Hematopoietic multipotent progenitor cell treated with erythropoietin and hydrocortisone succinate and interleukin-3 and kit ligand, for 8 days (in vitro differentiated cells): ENCODE results near the gene MEI4.
"Not testable (repeated sequence)": the region's sequence is repeated elsewhere in the genome, so short reads cannot be mapped to it uniquely, and the experiment has no call there.

Source experiments
- DNase-seq: peaks from one replicate; pipeline ENCODE4 v3.0.0-alpha.2; 2015

The MEI4 gene, protein sequence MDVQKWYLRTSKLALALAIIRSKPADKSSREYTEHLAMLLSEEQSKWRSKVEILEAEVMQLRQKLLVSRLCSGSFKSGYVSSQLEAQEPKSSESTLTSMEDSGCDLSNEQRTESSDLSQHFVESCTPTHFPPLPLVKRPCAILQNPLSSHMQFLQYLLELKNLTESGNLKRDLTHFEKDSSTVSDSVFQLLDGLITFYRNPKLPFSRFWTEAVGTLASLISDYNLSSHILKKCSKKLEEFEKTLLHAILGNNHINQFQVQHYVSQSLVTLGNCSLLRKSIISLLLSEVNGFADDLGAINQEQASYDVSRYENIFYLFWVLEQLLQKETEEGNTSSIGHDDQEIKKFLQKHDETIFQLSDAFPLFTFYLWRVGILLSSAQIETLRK

DNA sequence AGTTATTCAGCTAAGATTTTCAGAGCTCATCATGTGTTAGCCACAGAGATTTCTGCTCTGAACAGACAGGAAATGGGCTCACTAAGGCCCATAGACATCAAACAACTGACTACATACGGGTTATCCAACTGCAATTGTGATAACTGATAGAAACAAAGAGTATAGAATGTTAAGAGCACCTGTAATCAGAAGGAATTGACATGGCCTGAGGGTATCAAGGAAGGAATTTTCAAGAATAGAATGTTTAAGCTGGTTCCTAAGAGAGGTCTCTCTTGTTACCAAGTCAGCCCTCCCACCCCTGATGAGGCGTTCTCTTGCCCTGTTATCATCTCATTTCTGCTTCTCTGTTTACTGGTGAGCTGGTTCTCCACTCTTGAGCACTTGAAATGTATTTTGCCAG is at the start of gene MEI4:
Gene MEI4, plus strand, starts transcription at position 301 of the 400 bp plus-strand sequence. CDS start 37,633 bp downstream, outside the sequence.
- DNase-seq: no peak

DNA sequence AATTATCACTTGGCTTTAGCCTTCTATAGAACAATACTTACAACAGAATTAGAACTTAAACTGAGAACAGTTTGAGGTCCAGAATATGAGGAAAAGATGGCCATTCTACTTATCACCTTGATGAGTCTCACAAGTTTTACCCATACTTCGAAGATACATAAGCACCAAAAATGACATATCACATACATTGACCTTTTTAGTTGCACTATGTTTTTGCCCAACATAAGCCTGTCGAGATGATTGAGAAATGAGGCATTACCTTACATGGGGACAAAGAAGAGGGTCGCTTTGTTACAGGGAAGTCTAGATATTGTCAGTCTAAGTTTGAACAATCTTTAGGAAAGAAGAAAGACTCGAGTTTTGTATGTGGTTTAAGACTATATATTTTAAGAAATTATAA is 48.4 kb upstream of the MEI4 start:
- no peak for DNase-seq

DNA sequence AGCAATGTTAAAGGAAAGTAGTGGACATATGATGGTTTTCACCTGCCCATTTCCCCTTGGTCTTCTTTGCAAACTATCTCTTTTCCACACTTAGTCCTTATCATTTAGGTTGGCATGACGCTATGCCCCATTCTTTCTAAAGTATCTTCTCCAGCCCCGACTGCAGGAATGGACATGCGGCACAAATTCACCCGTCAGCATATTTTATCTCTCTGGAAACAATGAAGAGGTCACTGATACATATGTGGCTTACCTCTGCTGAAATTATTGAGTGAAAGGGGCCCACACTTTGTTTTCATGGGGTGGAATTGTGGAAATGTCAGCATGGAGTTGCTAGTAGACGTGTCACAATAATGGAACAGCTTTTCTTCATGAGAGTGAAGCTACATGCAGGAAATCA is 45.8 kb upstream of the MEI4 start:
- no peak for DNase-seq

DNA sequence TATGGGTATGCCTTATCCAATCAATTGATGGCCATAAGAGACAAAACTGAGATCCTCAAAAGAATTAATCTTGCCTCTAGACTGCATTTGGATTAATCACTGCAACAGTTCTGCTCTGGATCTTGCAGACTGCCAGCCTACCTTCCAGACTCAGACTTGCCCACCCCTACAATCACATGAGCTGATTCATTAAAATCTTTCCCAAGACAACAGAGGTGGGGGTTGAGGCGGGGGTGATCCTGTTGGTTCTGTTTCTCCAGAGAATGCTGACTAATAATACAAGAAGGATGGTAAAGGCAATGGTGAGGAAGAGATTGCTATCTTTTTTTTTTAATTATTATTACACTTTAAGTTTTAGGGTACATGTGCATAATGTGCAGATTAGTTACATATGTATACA is 43.7 kb upstream of the MEI4 start:
- DNase-seq: no peak

DNA sequence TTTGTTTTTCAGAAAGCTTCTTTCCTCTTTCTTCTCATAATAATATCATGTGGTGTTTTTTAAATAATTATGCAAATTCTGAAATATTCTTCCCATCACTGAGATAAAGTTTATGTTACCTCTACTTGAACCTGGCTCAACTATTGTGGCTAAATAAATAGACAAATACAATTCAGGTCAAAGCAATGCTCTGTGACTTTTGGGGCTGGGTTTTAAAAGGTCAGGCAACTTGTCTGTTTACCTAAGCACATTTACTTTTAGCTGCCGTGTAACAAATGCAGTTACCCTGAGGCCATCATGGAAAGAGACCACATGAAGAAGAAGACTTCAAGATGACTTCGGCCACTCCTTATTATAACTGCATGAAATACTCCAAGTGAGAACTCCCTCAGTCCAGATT is 33.7 kb upstream of the MEI4 start:
- no peak for DNase-seq

DNA sequence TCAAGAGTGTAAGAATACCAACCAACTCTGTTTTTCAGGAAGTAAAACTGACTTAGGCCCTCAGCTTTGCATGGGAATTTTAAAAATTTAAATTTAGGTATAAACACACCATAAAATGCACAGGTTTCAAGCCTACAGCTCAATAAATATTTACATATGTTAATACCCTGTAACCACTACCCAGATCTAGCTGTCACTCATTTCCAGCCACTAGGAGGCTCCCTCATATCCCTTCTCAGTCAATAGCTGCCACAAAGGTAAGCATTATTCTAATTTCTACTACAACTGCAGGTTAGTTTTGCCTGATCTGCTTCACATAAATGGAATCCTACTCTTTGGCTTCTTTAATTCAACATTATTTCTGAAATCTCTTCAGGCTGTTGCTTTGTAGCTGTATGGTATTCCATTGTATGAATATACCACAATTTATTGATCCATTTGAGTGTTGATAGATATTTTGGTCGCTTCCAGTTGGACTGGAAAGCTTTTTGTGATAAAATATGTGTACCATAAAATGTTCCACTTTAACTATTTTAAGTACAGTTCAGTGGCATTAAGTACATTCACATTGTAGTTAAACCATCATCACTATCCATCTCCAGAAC is 32.5 kb upstream of the MEI4 start:
- DNase-seq: peak; percentile 29

DNA sequence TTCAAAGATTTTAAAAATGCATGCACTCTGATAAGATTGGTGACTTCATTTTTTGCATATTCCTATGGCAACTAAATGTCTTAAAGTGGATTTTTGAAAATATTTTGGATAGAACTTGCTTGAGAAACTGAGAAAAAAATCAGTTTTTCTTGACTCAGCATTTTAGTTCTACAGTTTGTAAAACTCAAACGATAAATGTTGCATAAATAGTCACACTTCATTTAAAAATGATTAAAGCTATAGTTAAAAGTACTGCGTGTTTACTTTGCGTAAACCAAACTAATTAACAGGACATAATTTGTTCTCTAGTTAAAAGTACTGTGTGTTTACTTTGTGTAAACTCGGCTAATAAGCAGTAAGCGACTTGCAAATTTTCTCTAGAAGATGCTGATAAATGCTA is 28.3 kb upstream of the MEI4 start:
- no peak for DNase-seq

DNA sequence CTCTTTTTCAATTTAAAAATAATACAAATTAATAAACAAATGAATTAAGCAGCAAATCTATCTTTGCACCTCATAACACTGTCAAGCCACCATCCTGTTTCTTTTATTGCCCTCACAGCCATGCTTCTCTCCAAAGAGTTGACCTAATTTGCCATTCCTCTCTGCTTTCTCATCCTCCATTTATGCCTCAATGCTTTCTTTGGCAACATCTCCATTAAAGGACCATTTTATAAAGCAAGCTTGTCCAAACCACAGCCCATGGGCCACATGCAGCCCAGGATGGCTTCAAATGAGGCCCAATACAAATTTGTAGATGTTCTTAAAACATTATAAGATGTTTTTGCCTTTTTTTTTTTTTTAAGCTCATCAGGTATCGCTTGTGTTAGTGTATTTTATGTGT is 26.4 kb upstream of the MEI4 start:
- DNase-seq: no peak

DNA sequence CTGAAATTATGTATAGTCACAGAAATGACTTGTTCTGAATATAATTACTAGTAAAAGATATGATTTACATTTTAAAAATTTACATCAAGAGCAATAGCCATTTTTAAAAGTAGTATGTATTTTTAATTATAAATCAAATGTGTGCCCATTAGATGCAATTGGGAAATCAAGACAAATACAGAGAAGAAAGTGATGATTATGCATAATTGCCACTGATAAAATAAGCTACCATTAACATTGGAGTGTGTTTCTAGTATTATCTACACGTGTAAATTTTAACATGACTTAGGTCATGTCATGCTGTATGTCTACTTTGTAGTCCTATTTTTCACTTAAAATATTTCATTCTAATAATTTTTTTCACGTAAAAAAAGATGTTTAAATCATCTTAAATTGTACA is 22.8 kb upstream of the MEI4 start:
- no peak for DNase-seq

DNA sequence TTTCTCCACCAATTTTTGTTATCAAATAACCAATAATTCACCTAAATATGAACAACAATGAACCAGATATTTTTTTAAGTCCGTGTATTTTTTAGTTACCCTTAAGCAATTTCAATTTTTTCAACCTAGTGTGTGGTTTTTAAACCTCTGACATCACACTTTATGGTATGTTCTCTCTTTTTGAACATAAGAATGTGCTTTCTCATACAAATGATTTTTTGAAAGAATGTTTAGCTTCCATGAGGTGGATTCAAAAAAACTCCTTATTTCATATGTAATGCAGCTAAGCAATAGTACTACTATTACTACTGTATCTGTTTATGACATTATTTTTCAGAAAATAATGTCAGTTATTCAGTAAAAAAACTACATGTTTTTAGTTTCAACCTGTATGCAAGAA is 19.4 kb upstream of the MEI4 start:
- DNase-seq: no peak

DNA sequence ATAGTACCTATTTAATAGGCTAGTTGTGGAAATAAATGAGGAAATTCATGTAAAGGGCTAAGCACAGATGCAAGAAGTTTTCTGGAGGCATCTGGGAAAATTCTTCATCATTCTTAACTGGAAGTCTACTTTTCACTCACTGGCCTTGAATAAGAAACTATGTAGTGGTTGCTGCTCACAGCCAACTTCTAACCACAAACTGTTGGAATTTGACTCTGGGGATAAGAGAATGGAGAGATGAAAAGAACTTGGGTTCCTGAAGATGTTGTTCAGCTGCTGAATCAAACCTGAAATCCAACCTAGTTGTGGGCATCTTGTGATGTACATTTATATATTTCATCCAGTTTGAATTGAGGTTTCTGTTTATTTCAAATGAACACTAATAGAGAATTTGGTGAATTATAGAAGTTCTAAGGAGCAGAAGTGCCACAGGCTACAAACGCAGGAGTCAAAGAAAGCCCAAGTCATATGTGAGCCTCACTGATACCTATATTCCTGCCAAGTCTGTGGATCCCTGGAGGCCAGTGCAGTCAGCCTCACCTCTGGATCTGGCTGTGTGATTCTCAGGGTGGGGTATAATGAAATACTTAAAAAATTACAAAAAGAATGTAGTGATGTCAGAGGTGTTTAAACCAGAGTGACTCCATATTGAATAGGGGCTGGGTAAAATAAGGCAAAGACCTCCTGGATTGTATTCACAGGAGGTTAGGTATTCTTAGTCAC is 18.7 kb upstream of the MEI4 start:
- no peak for DNase-seq

DNA sequence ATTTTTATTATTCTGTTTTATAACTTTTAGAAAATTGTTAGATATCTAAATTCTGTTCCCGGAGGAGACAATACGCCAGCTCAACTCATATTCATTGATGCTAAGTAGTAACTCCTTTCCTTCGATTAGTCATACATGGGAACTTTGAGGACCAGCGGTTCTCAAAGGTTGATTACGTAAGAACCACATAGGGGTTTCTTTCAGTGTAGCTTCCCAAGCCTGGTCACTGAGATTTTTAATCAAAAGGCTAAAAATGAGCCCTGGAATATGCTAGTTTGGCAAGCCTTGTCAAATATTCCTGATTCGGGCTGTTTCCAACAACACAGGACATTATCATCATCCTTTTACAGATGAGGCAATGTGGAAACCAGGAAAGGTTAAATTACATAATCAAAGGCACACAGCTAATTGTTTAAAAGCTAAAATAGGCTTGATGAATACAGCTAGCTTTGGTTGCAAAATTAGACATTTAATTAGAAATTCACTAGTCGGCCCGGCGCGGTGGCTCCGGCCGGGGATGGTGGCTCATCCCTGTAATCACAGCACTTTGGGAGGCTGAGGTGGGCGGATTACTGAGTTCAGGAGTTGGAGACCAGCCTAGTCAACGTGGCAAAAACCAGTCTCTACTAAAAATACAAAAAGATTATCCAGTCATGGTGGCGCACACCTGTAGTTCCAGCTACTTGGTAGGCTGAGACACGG is 14.6 kb upstream of the MEI4 start:
- no peak for DNase-seq

DNA sequence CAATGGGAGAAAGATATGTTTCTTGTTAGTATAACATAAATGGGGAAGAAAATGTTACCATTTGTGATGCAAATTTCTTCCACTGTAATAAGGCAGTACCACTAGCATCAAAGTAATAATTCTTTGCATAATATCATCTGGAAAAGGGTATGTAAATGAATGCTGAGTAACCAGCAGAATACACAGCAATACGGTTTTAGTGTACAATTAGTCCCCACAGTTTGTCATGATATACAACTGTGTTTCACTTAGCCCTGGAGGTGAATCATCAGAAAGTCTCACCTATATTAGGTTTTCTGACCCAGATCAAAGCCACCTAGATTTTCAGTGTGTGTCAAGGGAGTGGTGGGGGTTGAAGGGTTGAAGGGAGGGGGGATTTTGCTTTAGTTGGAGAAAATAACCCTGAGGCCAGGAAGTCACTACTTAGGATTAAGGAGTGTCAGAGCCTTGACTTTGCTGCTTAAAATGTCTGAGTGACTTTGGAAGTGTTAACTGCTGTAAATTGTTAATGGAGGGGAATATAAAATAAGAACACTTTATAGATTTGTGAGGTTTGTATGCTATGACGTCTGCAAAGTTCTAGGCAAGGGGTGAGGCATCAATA is 8.6 kb upstream of the MEI4 start:
- DNase-seq: no peak

DNA sequence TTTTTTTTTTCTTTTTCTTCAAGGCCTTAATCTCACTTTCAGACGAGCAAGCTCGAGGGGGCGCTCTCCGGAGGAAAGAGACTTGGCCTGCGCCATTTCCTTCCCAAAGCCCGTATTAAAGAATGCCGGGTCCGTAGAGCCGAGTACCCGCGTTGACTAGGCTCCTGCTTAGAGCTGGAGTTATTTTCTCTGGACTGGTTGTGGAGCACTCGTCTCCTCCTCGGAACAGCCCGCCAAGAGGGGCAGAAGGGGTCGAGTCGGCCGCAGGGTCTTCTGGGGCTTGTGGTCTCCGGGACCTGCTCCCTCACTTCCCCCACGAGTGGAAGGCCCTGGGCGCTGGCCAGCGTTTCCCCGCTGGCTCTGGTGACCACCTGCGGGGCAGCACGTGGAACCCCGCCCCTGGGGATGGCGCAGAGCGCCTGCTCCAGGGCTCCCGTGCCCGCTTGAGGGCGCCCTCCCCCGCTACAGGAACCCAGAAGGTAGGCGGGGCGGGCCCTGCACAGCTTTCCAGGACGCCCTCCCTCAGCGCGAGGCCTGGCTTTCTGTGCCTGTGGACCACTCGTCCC is 2.7 kb upstream of the MEI4 start:
- DNase-seq: peak; percentile 53

DNA sequence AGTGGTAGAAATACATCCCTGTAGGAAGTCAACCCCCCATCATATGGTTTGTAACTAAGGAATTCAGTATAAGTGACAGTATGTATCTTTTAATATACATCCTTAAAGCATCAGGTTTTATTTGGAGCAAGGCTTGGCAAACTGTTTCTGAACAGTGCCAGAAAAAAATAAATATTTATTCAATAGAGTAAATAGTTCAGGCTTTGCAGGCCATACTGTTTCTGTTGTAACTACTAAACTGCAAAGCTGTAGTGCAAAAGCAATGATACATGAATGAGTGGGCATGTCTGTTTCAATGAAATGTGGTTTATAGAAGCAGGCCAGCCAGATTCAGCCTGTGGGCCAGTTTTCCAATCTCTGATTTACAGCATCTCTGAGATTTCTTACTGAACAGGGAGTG is 977 bp downstream of the MEI4 start:
- DNase-seq: no peak

DNA sequence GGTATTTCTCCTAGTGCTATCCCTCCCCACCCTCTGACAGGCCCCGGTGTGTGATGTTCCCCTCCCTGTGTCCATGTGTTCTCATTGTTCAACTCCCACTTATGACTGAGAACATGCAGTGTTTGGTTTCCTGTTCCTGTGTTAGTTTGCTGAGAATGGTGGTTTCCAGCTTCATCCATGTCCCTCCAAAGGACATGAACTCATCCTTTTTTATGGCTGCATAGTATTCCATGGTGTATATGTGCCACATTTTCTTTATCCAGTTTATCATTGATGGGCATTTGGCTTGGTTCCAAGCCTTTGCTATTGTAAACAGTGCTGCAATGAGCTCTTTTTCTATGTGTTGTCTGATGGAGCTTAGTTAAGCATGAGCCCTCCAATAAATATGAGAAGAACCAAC is 2.2 kb downstream of the MEI4 start:
- DNase-seq: not testable (repeated sequence)

DNA sequence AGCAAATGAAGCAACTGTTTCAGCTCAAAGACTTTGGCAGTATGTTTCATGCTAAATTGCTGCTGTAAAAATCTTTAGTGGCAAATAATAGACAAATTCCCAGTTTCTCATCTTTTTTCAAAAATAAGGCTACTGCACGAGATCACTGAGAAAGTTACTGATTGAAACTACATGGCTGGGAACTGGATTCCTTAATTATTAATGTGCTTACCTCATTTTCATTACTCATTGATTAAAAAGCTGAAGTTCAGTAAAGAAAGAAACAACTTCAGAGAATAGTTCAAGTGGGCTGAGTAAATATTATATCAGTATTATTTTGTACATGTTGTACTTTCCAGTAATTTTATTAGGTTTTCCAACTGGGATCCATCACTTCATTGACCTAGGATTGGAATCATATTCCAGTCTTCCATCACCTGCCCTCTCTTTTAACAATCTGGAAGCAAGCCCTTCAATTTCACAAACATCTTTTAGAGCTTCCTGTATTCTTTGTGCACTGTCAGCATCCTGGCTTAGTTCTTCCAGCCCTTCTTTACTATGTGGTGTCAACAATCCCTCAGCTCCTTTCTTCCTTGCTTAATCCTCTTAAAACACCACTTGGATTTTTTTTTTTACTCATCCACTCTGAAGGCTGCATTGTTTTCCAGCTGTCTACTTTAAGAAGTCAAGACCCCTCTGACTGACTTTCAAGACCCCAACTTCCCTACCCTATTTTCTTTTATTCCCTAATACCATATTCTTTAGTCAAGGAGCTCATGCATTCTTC is 4.3 kb downstream of the MEI4 start:
- no peak for DNase-seq

DNA sequence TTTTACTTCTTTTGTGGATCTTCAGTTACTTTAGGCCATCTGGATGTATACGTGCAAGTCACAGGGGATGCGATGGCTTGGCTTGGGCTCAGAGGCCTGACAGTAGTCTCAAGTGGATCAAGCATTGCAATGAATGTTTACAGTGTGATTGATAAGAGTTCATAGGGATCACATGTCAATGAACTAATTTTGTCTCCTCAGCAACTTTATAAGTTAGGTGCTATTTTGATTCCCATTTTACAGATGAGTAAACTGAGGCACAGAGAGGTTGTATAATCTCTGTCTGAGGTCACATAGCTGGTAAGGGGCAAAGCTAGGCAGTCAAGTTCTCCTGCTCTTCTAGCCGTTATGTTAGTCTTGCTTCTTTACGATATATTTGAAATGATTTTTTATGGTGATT is 13.5 kb downstream of the MEI4 start:
- no peak for DNase-seq

DNA sequence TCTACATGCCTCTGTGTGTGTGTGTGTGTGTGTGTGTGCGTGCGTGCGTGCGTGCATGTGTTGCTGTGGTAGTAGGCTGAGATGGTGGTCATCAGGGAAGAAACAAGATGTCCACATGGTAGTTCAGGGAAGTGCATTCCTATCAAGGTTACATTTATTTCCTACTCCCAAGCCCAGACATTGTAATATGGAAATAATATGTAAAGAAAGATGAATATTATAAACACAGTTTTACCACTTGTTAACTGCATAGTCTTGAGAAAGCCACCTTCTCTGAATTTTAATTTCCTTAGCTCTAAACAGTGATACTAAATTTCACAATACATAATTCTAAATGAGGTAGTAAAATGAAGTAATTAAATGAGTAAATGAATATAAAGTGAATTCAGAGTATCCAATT is 14.0 kb downstream of the MEI4 start:
- no peak for DNase-seq

DNA sequence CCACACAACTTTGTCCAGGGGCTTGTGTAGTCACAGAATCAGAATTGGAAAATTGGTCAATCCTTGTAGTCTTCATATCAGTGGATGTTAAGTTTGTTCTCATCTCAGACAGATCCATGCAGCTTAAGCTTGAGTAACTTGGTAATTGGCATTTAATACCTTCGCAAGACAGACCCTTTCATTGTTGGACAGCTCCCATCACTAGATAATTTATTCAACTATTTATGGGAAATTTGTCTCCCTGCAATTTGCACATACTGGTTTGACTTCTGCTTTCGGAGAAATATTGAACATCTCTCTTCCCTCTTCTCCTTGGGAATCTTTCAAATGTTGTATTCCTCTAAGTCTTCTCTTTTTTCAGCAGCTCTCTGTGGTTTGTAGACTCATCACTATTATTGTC is 17.1 kb downstream of the MEI4 start:
- no peak for DNase-seq

DNA sequence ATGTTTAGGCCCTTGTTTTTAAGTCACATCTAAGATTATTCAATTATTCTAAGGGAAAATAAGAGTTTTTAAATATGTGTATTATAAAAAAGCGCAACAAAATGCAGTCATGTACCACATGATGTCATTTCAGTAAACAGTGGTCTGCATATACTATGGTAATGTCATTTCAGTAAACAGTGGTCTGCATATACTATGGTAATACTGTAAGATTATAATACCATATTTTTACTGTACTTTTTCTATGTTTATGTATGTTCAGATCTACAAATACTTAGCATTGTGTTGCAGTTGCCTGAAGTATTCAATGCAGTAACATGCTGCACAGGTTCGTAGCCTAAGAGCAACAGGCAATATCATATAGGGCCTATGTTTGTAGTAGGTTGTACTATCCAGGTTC is 21.4 kb downstream of the MEI4 start:
- DNase-seq: no peak

DNA sequence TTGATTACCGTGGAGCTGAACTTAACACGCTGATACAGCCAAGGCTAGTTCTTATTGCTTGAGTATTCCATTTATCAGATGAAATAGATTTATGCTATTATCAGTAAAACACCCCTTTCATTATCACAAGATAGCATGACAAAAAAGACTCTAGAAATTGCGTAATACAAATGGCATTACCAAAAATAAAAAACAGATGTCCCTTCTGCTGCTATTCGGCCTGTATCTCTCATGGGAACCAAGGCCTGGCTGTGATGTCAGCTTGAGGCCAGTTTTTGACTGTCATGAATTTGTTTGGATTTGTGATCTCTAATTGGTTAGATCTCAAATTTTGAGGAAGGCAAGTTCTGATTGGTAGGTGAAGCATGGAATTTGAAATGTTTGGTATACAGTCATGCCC is 25.2 kb downstream of the MEI4 start:
- no peak for DNase-seq
